A375 (cell line): ENCODE measurements around the gene C6orf136. TPM values are rescaled to one million over a fixed set of nuclear protein-coding genes. Genes with fewer than 3 reads are reported as not detected.

Experiments
- total RNA-seq: library from RNA; depleted of rRNA; stranded (reverse); fragments of >200 nt; shearing (Covaris generic); gene quantifications from 2 replicates; pipeline ENCODE4 v1.2.3, GENCODE V29; 2014; rRNA removed

C6orf136 gene, protein sequence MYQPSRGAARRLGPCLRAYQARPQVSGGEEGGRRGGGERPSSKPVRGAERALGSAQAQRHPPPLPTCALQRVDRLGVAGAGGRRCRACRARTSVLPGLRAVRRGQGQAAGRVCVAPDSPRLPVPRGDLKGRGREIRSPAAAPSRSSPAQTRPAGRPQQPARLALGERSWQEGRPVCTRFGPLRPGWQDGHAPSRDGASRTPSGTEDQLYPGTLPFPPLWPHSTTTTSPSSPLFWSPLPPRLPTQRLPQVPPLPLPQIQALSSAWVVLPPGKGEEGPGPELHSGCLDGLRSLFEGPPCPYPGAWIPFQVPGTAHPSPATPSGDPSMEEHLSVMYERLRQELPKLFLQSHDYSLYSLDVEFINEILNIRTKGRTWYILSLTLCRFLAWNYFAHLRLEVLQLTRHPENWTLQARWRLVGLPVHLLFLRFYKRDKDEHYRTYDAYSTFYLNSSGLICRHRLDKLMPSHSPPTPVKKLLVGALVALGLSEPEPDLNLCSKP
- total RNA-seq: 2.6 and 4.3 TPM in 2 replicates

DNA sequence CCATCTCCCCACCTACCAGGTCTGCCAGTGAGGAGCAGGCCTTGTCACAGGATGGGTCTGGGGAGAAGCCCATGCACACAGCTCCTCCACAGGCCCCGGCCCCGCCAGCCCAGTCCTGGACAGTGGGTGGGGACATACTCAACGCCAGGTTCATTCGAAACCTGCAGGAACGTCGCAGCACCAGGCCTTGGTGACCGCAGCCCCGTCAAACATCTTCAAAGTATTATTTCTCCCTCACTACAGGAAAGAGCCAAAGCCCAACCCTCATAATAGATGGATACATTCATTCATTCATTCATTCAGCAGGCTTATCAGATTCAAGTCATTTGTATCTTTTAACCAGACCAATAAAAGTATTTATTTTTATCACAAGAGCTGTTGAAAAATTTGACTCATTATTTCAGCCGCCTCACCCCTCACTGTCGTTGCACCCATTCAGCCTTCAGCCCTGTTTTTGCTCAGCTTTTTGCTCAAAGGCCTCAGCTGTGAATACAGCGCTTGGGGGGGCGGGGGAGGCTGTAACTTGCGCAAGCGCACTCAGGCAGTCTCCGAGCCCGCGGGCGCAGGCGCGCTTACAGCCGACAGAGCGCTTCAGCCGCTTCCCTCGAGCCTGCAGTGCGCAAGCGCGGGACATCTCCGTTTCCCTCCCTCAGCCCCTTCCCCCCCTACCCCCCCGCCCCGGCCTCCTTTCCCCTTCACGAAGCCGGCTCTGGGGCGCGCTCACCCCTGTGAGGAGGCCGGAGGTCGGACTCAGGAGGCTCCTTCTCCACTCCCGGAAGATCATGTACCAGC lies at the start of gene C6orf136:
C6orf136 (plus strand) TSS at position 684 of the 792 bp plus-strand sequence; CDS start at position 783, 99 bp downstream.

DNA sequence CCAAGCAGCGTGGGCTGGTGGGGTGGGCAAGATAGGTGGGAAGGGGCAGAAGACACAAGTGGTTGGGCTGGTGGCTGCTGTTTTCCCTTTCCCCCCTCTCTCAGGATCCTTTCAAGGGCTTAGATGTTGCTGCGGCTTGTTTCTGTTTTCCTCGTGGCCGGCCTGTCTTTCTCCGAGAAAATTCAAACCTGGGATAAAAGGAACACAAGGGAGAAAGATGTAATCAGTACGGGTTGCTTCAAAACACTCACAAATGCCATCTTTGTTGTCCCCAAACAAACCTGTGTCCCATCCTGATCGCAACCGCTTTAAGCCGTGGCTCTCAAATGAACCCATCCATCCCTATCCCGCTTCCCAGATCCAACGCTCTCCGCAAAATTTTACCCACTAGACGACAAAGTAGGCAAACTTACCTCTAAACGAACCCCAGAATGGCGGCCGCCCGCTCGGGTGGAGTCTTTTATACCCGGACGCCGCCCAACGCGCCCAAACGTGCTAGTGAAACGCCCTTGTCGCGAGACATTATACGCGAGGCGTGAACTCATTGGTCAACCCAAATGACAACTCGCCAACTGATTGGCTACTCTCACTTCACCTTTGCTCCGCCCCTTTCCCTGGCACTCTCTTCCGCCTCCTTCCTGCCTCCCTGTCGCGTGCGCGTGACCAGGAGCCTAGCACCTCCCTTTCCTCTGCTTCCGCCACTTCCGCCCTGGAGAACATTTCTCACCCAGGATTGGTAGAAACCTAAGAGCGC lies 29.9 kb upstream of the C6orf136 start, which contains the start of gene PPP1R10:
PPP1R10 (minus strand) TSS at position 433 of the 754 bp plus-strand sequence. CDS start 7,299 bp downstream, outside the sequence.

DNA sequence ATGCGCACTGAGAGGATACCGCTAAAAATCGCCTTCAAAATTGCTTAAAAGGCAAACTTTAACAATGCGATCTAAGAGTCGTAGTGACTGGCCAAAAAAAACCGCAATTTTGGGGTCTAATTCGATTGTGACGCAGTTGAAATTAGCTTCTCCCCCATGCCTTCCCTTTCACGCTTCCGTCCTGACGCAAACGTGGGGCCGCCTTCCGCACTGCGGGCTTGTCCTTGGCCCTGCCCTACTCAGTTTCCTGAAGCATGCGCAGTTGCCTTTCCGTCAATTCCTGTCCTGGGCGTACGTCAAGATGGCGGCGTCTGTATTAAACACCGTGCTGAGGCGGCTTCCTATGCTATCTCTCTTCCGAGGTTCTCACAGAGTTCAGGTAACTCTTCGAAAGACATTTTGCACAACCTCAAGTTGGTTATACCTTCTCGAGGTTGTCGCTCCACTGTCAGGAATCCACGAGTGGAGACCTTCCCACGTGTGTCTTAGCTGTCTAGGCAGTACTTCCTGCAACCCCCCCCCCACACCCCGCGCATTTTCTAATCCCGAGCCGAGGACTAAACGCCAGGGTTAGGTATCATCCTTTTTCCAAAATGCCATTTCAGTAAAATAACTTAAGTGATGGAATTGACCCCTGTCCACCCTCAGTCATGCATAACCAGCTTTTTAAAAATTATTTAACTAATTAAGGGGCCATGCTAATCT lies 29.2 kb upstream of the C6orf136 start, which contains the start of gene MRPS18B:
MRPS18B (plus strand) TSS at position 276 of the 705 bp plus-strand sequence; CDS start at position 302, 26 bp downstream.

DNA sequence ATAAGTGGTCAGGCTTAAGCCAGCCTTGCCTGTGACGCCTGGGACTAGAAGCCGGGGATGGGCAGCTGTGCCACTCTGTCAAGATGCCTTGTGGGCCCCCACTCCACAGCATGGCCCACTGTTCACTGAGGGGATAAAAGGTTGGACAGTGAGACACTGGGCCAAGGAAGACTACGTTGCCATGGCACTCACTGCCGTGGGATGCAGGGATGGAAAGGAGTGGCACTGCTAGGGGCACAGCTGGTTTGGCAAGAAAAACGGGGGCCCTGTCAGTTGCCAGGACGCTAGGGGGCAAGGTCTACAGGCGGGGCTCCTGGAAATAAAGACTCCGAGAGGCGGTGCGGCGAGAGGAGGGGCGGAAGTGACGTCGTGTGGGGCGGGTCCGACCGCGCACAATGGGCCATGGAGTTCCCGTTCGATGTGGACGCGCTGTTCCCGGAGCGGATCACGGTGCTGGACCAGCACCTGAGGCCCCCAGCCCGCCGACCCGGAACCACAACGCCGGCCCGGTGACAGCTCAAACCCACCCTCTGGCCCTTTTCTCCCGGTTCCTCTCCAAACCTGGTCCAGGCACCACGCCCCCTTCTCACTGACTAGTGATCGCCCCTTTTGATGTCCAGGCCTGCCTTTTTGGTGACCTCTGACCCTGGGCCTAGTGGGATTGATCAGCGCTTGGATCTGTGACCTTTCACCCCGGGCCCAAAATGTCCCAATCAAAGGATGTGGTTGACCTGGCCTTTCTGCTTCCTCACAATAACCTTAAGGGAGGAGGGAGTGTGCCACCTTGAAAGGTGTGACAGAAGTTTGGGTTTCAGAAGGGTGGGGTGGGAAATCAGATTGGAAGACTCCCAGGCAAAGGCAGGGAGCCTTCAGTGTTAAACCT lies 20.2 kb upstream of the C6orf136 start, which contains the start of gene ATAT1:
ATAT1 (plus strand) TSS at position 391 of the 883 bp plus-strand sequence.

DNA sequence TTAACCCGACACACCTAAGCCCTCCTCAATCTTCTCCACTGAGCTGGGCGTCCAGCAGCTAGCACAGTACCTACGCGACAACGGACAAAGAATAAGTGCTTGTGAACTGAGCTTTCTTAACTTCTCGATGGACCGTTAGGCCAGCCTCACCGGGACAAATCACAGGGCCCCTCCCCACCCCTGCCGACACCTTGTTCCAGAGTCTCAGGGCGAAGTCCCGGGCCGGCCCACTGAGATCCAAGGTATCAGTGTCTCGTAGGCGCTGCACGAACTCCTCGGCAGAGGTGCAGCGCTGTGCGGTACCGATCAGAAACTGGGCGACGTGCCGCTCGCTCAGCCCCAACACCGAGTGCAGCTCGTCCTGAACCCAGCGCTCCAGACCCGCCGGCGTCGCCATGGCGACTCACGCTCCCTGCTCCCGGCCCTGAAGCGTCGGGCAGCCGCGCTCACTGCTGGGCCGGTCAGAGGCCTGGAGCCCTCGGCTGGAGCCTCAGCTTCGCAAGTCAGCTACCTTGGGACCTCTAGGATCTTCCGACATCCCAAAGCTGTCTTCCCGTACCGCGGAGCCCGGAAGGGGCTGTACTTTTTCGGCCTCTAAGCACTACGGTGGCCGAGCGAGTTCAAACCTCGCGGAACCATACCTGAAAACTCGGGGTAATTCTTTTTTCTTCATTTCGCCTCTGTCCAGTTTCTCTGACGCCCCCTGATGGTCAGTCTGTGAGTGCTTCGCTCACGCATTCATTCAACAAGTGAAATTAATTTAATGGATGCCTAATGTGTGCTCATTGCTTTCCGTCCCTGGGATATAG lies 25.7 kb downstream of the C6orf136 start, which contains the start of gene DHX16:
DHX16 (minus strand) TSS at position 562 of the 809 bp plus-strand sequence; CDS start at position 397, 165 bp downstream.

DNA sequence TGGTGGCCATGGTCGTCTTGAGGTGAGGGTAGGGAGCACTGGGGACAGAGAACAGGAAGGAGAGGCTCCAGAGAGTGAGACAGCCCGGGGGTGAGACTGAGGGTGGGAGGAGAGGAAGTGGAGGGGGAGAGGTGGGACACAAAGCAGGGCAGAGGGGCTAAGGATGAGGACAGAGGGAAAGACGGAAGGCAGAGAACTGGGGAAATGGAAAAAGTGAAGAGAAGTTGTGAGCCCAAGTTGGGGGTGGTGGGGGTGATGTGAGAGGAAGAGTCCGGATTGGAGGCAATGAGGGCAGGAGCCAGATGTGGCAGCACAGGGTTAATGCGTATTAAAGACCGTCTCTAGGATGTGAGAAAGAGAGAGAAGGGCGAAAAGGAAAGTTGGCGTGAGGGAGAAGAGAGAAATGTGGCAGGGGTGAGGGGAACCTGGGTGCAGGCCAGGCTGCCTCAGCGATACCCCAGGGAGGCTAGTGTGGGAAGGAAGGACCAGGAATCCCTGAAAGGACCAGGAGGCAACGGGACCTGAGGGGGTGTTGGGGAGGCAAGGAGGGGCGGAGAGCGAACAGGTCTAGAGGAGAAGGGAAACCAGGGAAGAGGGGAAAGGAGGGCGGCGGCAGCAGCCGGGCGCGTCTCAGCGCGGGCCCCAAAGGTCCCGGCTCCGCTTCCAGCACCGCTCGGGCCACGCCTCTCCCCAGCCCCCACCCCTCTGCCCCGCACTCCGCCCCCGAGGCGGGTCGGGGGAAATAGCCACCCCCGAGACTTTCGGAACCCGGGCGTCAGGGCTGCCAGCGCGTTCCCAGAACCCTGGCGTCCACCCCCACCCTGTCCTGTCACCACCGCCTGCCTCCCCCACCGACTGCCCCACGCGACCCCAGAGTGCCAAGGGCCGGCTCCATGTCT lies 39.3 kb downstream of the C6orf136 start, which contains the start of gene PPP1R18:
PPP1R18 (minus strand) TSS at position 637 of the 899 bp plus-strand sequence; CDS start at position 10, 627 bp downstream.

DNA sequence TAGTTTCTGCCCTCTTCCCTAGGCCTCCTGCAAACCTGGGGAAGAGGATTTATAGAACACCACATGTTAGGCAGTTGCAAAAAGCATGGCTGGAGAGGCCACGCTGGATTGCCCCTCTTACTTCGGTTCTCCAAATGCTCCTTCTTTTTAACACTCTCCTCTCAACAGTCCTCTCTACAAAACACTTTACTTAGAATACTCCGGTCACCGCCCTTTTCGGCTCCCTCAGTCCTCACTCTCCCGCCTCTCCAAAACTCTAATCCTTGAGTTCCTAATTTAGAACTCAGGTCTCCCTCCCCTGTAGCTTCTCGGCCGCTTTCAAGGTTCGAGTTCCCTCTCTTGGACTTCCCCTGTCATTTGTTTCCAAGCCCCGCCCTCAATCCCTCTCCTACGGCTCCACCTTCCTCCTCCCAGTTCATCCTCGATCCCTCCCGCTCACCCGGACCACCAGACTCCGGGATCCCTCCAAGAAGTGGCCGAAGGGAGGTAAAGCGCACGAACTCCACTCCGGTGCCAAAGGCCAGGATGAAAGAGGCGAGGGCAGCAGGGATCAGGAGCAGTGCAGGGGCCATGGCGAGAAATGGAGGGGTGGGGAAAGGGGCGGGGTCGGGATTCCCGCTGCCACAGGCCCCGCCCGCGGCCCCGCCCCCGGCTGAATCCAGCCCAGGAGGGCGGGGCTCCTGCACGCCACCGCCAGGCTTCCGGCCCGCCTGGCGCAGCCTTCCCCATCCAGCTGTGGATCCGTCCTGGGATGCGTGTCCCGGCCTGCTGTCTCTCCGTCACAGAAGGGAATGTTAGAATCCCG lies 43.7 kb downstream of the C6orf136 start, which contains the start of gene NRM:
NRM (minus strand) TSS at position 582 of the 805 bp plus-strand sequence; CDS start at position 572, 10 bp downstream.

Other genes with a start within 250 kb of the C6orf136 start
- gene HLA-E, start 157.6 kb upstream of the C6orf136 start, total RNA-seq: 116 and 124 TPM in 2 replicates
- 27.1 and 37.5 TPM in 2 replicates for gene GNL1, start 90.6 kb upstream of the C6orf136 start, total RNA-seq
- 9.2 and 15.1 TPM in 2 replicates for gene PRR3, start 89.8 kb upstream of the C6orf136 start, total RNA-seq
- 55.0 and 64.6 TPM in 2 replicates for gene ABCF1, start 75.7 kb upstream of the C6orf136 start, total RNA-seq
- gene PPP1R10, start 29.9 kb upstream of the C6orf136 start, total RNA-seq: 30.4 and 33.8 TPM in 2 replicates
- 50.3 and 57.9 TPM in 2 replicates for gene MRPS18B, start 29.3 kb upstream of the C6orf136 start, total RNA-seq
- gene ATAT1, start 20.3 kb upstream of the C6orf136 start, total RNA-seq: 4.8 and 5.5 TPM in 2 replicates
- 41.0 and 53.8 TPM in 2 replicates for gene DHX16, start 25.9 kb downstream of the C6orf136 start, total RNA-seq
- 43.3 and 52.6 TPM in 2 replicates for gene PPP1R18, start 39.5 kb downstream of the C6orf136 start, total RNA-seq
- gene NRM, start 43.9 kb downstream of the C6orf136 start, total RNA-seq: 5.7 and 7.7 TPM in 2 replicates
- gene MDC1, start 70.1 kb downstream of the C6orf136 start, total RNA-seq: 7.2 and 10.0 TPM in 2 replicates
- gene TUBB, start 73.2 kb downstream of the C6orf136 start, total RNA-seq: 662 and 749 TPM in 2 replicates
- 72.6 and 83.5 TPM in 2 replicates for gene FLOT1, start 95.6 kb downstream of the C6orf136 start, total RNA-seq
- gene IER3, start 97.4 kb downstream of the C6orf136 start, total RNA-seq: 799 and 821 TPM in 2 replicates
- gene DDR1, start 237.4 kb downstream of the C6orf136 start, total RNA-seq: 67.4 and 78.5 TPM in 2 replicates